ENCODE results near the gene SNCAIP.
"Not testable (repeated sequence)": the region's sequence is repeated elsewhere in the genome, so short reads cannot be mapped to it uniquely, and the experiment has no call there.

The SNCAIP gene

GRCh38 chr5:122358372-122358979 is 46.4 kb downstream of the SNCAIP start:
- no peak for DNase-seq (ENCODE audit: low read depth in 2 of 2)

GRCh38 chr5:122362361-122362760 is 50.3 kb downstream of the SNCAIP start:
- no peak for DNase-seq (ENCODE audit: low read depth in 2 of 2)

- no peak for DNase-seq (ENCODE audit: low read depth in 2 of 2)
These were observed 51.6 kb downstream of the SNCAIP start for GRCh38 chr5:122363623-122364022.

- DNase-seq (ENCODE audit: low read depth in 2 of 2) = no peak
These were observed 54.5 kb downstream of the SNCAIP start for GRCh38 chr5:122366501-122366900.

DNA sequence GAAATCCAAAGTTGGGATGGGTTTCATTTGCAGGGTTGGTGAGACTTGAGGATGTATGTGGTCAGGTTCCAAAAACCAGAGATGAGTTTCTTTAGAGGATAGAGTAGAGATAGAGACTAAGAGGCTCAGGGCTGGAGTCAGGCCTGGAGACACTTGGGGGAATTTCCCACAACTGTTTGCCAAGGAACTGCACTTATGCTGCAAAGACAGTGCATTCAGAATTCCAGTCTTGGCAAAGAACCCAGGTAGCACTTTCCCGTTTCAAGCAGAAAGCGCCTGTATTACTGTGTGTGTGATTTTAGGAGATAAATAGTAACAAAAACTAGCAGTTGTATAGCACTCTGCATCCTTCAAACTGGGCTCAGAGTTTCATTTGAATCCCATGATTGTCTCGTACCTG is 55.4 kb downstream of the SNCAIP start:
- DNase-seq (ENCODE audit: low read depth in 2 of 2) = no peak

- no peak for DNase-seq (ENCODE audit: low read depth in 2 of 2)
These were observed 56.6 kb downstream of the SNCAIP start for GRCh38 chr5:122368510-122369251.

GRCh38 chr5:122369253-122369815 is 57.3 kb downstream of the SNCAIP start:
- DNase-seq (ENCODE audit: low read depth in 2 of 2) = no peak

DNA sequence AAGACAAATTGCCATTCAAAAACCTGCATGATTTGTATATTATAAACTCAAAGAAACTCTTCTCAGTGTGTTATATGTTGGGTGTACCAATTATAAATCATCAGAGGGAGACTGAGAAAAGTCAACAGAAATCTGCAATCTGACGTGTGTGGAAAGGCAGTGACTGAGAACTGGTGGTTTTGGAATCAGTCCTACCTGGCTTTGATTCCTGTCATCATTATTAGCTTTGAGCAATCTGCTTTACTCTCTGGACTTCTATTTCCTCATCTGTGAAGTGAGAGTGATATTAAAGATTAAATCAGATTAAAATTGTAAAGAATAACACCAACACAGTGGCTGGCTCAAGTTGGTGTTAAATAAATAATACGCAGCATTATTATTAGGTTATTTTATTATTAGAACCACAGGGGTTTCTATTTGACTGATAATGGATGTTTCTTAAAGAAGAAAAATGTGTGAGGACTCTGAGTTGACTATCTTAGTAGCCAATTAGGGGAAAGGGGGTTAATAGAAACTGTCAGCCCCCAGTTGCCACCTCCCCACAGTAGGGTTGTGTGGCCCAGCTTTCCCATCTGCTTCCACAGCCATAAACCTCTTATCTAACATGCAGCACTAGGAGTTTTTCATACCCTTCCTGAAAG is 59.6 kb downstream of the SNCAIP start:
- no peak for DNase-seq (ENCODE audit: low read depth in 2 of 2)

- no peak for DNase-seq (ENCODE audit: low read depth in 2 of 2)
These were observed 62.1 kb downstream of the SNCAIP start for GRCh38 chr5:122374110-122374509.

DNA sequence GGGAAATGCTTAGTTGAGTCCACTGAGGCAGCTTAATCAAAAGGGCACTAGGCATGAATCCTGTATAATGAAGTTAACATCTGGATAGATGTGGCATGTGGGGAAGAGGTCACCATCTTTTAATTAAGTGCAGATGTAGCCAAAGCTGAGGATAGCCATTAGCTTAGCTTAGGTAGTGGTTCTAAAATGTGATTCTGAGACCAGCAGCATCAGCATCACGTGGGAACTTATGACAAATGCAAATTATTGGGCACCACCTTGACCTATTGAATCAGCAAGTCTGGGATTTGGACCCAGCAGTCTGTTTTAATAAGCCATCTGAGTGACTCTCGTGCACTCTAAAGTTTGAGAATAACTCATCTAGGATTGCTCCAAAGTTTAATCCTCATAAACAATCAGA is 63.8 kb downstream of the SNCAIP start:
- DNase-seq (ENCODE audit: low read depth in 2 of 2) = no peak

- no peak for DNase-seq (ENCODE audit: low read depth in 2 of 2)
These were observed 64.2 kb downstream of the SNCAIP start for GRCh38 chr5:122376250-122376649.

GRCh38 chr5:122377026-122377425 is 65.0 kb downstream of the SNCAIP start:
- no peak for DNase-seq (ENCODE audit: low read depth in 2 of 2)

GRCh38 chr5:122382938-122383337 is 70.9 kb downstream of the SNCAIP start:
- not testable (repeated sequence) for DNase-seq (ENCODE audit: low read depth in 2 of 2)

DNA sequence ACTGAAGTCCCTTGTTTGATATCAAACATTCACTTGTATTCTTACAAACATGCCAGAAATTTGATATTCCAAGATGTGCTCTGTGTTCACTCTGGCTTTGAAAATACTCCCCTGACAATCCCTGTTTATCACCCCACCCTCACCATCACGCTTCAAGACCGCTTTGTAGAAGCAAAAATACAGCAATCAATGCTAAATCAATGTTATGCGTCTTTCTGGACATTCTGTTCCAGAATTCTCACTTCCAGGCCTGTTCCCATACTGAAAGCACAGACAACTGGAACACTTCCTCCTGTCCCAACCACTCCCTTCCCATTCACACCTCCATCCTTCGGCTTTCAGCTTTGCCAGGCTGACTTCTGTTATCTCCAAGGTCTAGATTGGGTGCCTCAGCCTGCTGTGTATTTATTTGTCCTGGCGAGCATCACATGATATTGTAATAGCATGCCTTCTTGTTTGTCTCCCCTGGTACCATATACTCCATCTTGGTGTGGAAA is 72.8 kb downstream of the SNCAIP start:
- DNase-seq (ENCODE audit: low read depth in 2 of 2) = no peak

DNA sequence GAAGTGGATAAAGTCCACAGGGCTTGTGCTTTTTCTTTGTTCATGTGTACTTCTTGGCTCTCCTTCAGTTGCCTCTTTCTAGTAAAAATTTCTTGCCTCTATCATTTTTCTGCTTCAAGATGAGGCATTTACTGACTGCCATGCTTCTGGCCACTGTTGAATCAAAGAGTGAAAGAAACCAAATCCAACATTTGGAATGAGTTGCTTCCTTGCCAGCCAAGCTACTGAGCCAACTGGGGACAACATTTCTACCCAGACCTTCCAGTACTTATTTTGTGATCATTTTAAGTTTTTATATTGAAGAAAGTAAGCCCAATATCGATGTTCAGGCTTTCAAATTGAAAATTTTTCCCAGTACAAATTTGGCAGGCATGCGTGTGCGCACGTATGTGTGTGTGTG is 73.2 kb downstream of the SNCAIP start:
- no peak for DNase-seq (ENCODE audit: low read depth in 2 of 2)

- DNase-seq (ENCODE audit: low read depth in 2 of 2) = no peak
These were observed 73.8 kb downstream of the SNCAIP start for GRCh38 chr5:122385808-122386207.

- no peak for DNase-seq (ENCODE audit: low read depth in 2 of 2)
These were observed 78.1 kb downstream of the SNCAIP start for GRCh38 chr5:122390154-122390553.

- DNase-seq (ENCODE audit: low read depth in 2 of 2) = no peak
These were observed 78.7 kb downstream of the SNCAIP start for GRCh38 chr5:122390694-122391093.

DNA sequence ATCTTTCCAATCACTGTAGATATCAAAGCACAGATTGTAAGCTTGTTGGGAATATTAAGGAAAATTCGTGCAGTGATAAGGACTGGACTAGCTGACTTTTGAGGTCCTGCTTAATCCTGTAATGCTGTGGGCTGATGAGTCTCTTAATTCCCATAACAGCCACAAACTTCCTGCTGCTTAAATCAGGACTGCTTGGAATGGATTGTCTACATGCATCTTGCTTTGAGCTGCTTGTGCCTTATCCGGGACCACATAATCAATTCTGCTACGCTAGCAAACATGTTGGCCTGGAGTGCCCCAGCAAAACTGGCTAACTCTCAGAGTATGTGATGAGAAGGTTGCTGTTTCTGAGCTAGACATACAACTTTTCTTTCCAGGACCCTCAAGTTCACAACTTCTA is 79.6 kb downstream of the SNCAIP start:
- no peak for DNase-seq (ENCODE audit: low read depth in 2 of 2)

DNA sequence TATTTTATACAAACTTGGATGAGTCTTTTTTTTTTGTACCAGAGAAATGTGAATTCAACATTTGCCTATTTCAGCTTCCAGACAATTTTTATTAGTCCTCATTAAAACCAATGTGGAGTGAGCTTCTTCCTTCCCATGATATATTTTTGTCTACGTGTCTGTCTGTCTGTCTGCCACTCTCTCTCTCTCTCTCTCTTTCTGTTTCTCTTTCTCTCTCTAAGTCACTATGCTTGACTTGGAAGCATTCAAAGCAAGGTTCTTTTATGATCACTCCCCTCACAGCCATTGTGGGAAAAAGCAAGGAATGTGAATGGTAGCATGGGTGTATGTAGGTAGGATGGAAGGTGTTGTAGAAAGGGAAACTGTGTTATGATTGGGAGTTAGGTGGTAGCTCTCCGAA is 80.2 kb downstream of the SNCAIP start:
- DNase-seq (ENCODE audit: low read depth in 2 of 2) = no peak

- no peak for DNase-seq (ENCODE audit: low read depth in 2 of 2)
These were observed 80.8 kb downstream of the SNCAIP start for GRCh38 chr5:122392824-122393223.

GRCh38 chr5:122394284-122394930 is 82.4 kb downstream of the SNCAIP start:
- no peak for DNase-seq (ENCODE audit: low read depth in 2 of 2)
